Measurements from ENCODE around the gene DNAJB9. TPM values are rescaled to one million over a fixed set of nuclear protein-coding genes. Genes with fewer than 3 reads are reported as not detected.
"Not testable (repeated sequence)": the region's sequence is repeated elsewhere in the genome, so short reads cannot be mapped to it uniquely, and the experiment has no call there.

Gene DNAJB9
- total and polyA plus RNA-seq, 9 of the 15 experiments (the other 6 are each of a cell fraction or from before 2014, with no cell fraction given) = 4.3 to 34.2 (median 9.6) TPM

GRCh38 chr7:108541478-108541877 is 28.2 kb upstream of the DNAJB9 start:
- ATAC-seq (no peak), DNase-seq (ENCODE audit: extremely low read depth in 1 of 4, low spot score in 3 of 4) (no peak), FAIRE-seq (no peak)
- POLR2A ChIA-PET = no interaction called here
- H3K79me2 ChIP-seq (ENCODE audit: control insufficient read depth, insufficient read depth, low read length) = no peaks in the 10 kb centered on the region
- intact Hi-C loops (cut with micrococcal nuclease) (no loop called here), in situ Hi-C loops (cut with MboI) (no loop called here)
- 46% methylated on average over 2 of the region's 2 CpGs for WGBS (ENCODE audit: insufficient coverage, low coverage, missing lambda C conversion rate)
- H3K9me1 ChIP-seq (ENCODE audit: control insufficient read depth, insufficient read depth, low read length) = no peaks in the 10 kb centered on the region
- H3K9me3 ChIP-seq (replicated peaks; ENCODE audit: control insufficient read depth, insufficient read depth, low read depth, low read length) = 0 out of 2 replicates have a peak, but pooled peaks cover 1% of the 10 kb centered on the region
- TF ChIP-seq NONO (IDR thresholded peaks at IDR 0.05; ENCODE audit: low read depth in 2 of 2, low read length in 1 of 2) (no peak), ZNF133 (CRISPR knock-in tag; IDR thresholded peaks at IDR 0.05) (no peak), BACH1 (tag; IDR thresholded peaks at IDR 0.05) (no peak), PRMT5 (CRISPR knock-in tag; IDR thresholded peaks at IDR 0.05) (no peak), TCFL5 (CRISPR knock-in tag; conservative IDR thresholded peaks at IDR 0.05) (no peak)
- no peak overlapping the region for H3K4me3 ChIP-seq
- CTCF ChIA-PET (ENCODE audit: low intra/inter-chr PET ratio) = no interaction called here
- no peak overlapping the region for H2AFZ ChIP-seq (ENCODE audit: low read depth, low read length)
- H3K4me2 ChIP-seq (ENCODE audit: insufficient read depth, low read length) = no peak overlapping the region
- peaks cover 9 to 29% of the 10 kb centered on the region in 2 experiments for H3K4me1 ChIP-seq (replicated peaks in 1 of 2; ENCODE audit: control insufficient read depth in 2 of 2, insufficient read depth in 2 of 2, low read length in 2 of 2)
- no TSS peak for BruUV-seq (replicated peaks)
- no peak overlapping the region for H3K9ac ChIP-seq (ENCODE audit: insufficient read depth in 1 of 2, low read depth in 2 of 2, low read length in 2 of 2)
- H3K36me3 ChIP-seq (ENCODE audit: control insufficient read depth, insufficient read depth, low read length) = no peaks in the 10 kb centered on the region
- no peak overlapping the region for H3K27ac ChIP-seq (ENCODE audit: extremely low read depth, low read depth, low read length)
- H3K27me3 ChIP-seq (ENCODE audit: control insufficient read depth in 2 of 2, insufficient read depth in 2 of 2, low read length in 2 of 2) = no peaks in the 10 kb centered on the region
- H4K20me1 ChIP-seq (replicated peaks; ENCODE audit: control insufficient read depth, insufficient read depth, low read length) = no peaks in the 10 kb centered on the region

GRCh38 chr7:108548141-108548896 is 21.4 kb upstream of the DNAJB9 start:
- H3K4me1 ChIP-seq (replicated peaks in 1 of 2; ENCODE audit: control insufficient read depth in 2 of 2, insufficient read depth in 2 of 2, low read length in 2 of 2); H3K4me3 ChIP-seq; H3K27me3 ChIP-seq (ENCODE audit: control insufficient read depth in 2 of 2, insufficient read depth in 2 of 2, low read length in 2 of 2); H3K9me3 ChIP-seq (replicated peaks; ENCODE audit: control insufficient read depth, insufficient read depth, low read depth, low read length); in situ Hi-C loops (cut with MboI); H3K27ac ChIP-seq (ENCODE audit: extremely low read depth, low read depth, low read length); H3K9me1 ChIP-seq (ENCODE audit: control insufficient read depth, insufficient read depth, low read length); FAIRE-seq; H3K36me3 ChIP-seq (ENCODE audit: control insufficient read depth, insufficient read depth, low read length); H2AFZ ChIP-seq (ENCODE audit: low read depth, low read length); intact Hi-C loops (cut with micrococcal nuclease); H4K20me1 ChIP-seq (replicated peaks; ENCODE audit: control insufficient read depth, insufficient read depth, low read length); H3K79me2 ChIP-seq (ENCODE audit: control insufficient read depth, insufficient read depth, low read length); H3K9ac ChIP-seq (ENCODE audit: insufficient read depth in 1 of 2, low read depth in 2 of 2, low read length in 2 of 2); BruUV-seq (replicated peaks); H3K4me2 ChIP-seq (ENCODE audit: insufficient read depth, low read length); CTCF ChIA-PET (ENCODE audit: low intra/inter-chr PET ratio); DNase-seq (ENCODE audit: extremely low read depth in 1 of 4, low spot score in 3 of 4); ATAC-seq: not testable (repeated sequence)
- POLR2A ChIA-PET = interaction anchor here (0.5 to 2.3 kb wide), 5 partner anchors 11 to 23 kb away, joined by 3 to 10 read pairs (median 3); partner anchors contain the start of genes DNAJB9, PNPLA8 and THAP5
- 29% methylated on average over 2 of the region's 2 CpGs for WGBS (ENCODE audit: insufficient coverage, low coverage, missing lambda C conversion rate)
- TF ChIP-seq ZNF766 (CRISPR knock-in tag; conservative IDR thresholded peaks at IDR 0.05) (0 out of 2 replicates have a peak, but pooled peaks have one; percentile 48), ZNF431 (CRISPR knock-in tag; IDR thresholded peaks at IDR 0.05) (peak; percentile 99), CBX3 (IDR thresholded peaks at IDR 0.05; ENCODE audit: borderline replicate concordance in 1 of 2, low read length in 2 of 2) (peak in 1 of 2 experiments; percentile 24; a peak in 1 of 3 replicates), TRIM24 (IDR thresholded peaks at IDR 0.05) (peak; percentile 27 to 39; a peak in 2 of 4 replicates)
- TF ChIP-seq, protein P1, sequence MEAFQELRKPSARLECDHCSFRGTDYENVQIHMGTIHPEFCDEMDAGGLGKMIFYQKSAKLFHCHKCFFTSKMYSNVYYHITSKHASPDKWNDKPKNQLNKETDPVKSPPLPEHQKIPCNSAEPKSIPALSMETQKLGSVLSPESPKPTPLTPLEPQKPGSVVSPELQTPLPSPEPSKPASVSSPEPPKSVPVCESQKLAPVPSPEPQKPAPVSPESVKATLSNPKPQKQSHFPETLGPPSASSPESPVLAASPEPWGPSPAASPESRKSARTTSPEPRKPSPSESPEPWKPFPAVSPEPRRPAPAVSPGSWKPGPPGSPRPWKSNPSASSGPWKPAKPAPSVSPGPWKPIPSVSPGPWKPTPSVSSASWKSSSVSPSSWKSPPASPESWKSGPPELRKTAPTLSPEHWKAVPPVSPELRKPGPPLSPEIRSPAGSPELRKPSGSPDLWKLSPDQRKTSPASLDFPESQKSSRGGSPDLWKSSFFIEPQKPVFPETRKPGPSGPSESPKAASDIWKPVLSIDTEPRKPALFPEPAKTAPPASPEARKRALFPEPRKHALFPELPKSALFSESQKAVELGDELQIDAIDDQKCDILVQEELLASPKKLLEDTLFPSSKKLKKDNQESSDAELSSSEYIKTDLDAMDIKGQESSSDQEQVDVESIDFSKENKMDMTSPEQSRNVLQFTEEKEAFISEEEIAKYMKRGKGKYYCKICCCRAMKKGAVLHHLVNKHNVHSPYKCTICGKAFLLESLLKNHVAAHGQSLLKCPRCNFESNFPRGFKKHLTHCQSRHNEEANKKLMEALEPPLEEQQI (IDR thresholded peaks at IDR 0.05) = peak; percentile 38; the same call in 1 of the 2 replicates

All from K562 (cell line).